Gastroesophageal sphincter (tissue), 3 donors: ENCODE results near the gene TPM1.

Source experiments
- POLR2A ChIP-seq, 2 donors: fragments of 450-650 bp; IDR thresholded peaks; one replicate each; pipeline ENCODE4 v1.6.1; 2017; ENCODE audit warnings: antibody characterized with exemption in 2 of 2, mild to moderate bottlenecking in 2 of 2, moderate library complexity in 1 of 2
- TF ChIP-seq, protein P1 (sequence below), 4 experiments: fragments of 200-600 bp in 2 of 4; fragments of 450-650 bp in 2 of 4; sonication (generic) in 1 of 4; IDR thresholded peaks; one replicate each; pipeline ENCODE4 v1.5.1; 2017 to 2019; ENCODE audit warnings: antibody characterized with exemption in 4 of 4, mild to moderate bottlenecking in 2 of 4, moderate library complexity in 2 of 4

DNA sequence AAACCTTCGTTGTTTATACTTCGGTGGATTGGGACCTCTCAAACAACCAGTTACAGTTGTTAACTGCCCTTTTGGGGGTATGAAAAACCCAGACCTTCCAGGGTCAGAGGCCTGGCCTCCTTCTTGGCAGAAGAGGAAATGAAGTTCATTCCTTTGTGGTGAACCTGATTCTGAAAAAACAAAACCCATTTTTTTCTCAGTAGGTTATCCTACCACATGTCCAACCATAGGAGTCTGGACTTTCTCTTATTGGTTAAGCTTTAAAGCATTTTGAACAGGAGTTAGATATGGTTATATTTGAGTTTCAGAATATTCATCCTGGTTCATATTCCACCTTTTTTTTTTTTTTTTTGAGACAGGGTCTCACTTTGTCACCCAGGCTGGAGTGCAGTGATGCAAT is 71.9 kb downstream of the TPM1 start:
- no peak for TF ChIP-seq POLR2A (IDR thresholded peaks at IDR 0.05)
- TF ChIP-seq, protein P1, sequence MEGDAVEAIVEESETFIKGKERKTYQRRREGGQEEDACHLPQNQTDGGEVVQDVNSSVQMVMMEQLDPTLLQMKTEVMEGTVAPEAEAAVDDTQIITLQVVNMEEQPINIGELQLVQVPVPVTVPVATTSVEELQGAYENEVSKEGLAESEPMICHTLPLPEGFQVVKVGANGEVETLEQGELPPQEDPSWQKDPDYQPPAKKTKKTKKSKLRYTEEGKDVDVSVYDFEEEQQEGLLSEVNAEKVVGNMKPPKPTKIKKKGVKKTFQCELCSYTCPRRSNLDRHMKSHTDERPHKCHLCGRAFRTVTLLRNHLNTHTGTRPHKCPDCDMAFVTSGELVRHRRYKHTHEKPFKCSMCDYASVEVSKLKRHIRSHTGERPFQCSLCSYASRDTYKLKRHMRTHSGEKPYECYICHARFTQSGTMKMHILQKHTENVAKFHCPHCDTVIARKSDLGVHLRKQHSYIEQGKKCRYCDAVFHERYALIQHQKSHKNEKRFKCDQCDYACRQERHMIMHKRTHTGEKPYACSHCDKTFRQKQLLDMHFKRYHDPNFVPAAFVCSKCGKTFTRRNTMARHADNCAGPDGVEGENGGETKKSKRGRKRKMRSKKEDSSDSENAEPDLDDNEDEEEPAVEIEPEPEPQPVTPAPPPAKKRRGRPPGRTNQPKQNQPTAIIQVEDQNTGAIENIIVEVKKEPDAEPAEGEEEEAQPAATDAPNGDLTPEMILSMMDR (IDR thresholded peaks at IDR 0.05) = no peak
